CD8-positive, alpha-beta memory T cell (primary cell): ENCODE results near the gene HMGXB4. TPM values are rescaled to one million over a fixed set of nuclear protein-coding genes. Genes with fewer than 3 reads are reported as not detected.
A peak's percentile ranks its signal among the peaks of the same experiment; 100 is the strongest.

Experiments
- CTCF ChIA-PET: fragments of 350-600 bp; sonication (Branson Sonifier 250); formaldehyde crosslinking; loops from one replicate; lab custom pipeline; 2021; ENCODE audit warnings: antibody characterized with exemption; lab: Charles Lee
- POLR2A ChIA-PET: fragments of 350-600 bp; sonication (Branson Sonifier 250); formaldehyde crosslinking; loops from one replicate; lab custom pipeline; 2021; ENCODE audit warnings: antibody characterized with exemption; lab: Charles Lee
- DNase-seq, 5 donors: peaks; one replicate each; pipeline versions ENCODE4 v3.0.0 to v3.0.0-alpha.2; 2020 to 2022; ENCODE audit warnings: mixed read lengths in 1 of 5
- H3K27ac ChIP-seq: one replicate; pipeline ENCODE4 v1.7.0; 2013; ENCODE audit warnings: low read depth, mild to moderate bottlenecking, low read length, moderate library complexity
- H3K27me3 ChIP-seq: 2 replicates; pipeline ENCODE4 v1.7.0; 2013; ENCODE audit warnings: low read length, mild to moderate bottlenecking; ENCODE audit not compliant: insufficient read depth, poor library complexity, severe bottlenecking
- H3K36me3 ChIP-seq: 2 replicates; pipeline ENCODE4 v1.7.0; 2013; ENCODE audit warnings: mild to moderate bottlenecking, low read length, moderate library complexity; ENCODE audit not compliant: insufficient read depth
- H3K4me1 ChIP-seq: 2 replicates; pipeline ENCODE4 v1.7.0; 2013; ENCODE audit warnings: mild to moderate bottlenecking, low read length, moderate library complexity; ENCODE audit not compliant: insufficient read depth
- H3K4me3 ChIP-seq: 2 replicates; pipeline ENCODE4 v1.7.0; 2013; ENCODE audit warnings: mild to moderate bottlenecking, low read length
- H3K9me3 ChIP-seq: 2 replicates; pipeline ENCODE4 v1.7.0; 2013; ENCODE audit warnings: mild to moderate bottlenecking, low read length
- H3K27ac Mint-ChIP-seq, 8 donors: one replicate each; pipeline ENCODE4 v1.8.0; 2020 to 2021; ENCODE audit warnings: mixed read lengths in 8 of 8, mild to moderate bottlenecking in 6 of 8, inconsistent platforms in 3 of 8, moderate library complexity in 3 of 8
- H3K27me3 Mint-ChIP-seq, 2 donors: one replicate each; pipeline ENCODE4 v1.8.0; 2020 to 2021; ENCODE audit warnings: mixed read lengths in 2 of 2, mild to moderate bottlenecking in 1 of 2, moderate library complexity in 1 of 2
- H3K36me3 Mint-ChIP-seq, 3 donors: one replicate each; pipeline ENCODE4 v1.8.0; 2020 to 2021; ENCODE audit warnings: mixed read lengths in 3 of 3, inconsistent platforms in 1 of 3, mild to moderate bottlenecking in 1 of 3
- H3K4me1 Mint-ChIP-seq, 3 donors: one replicate each; pipeline ENCODE4 v1.8.0; 2020 to 2021; ENCODE audit warnings: mixed read lengths in 3 of 3, inconsistent platforms in 1 of 3, mild to moderate bottlenecking in 1 of 3
- H3K4me3 Mint-ChIP-seq, 7 donors: one replicate each; pipeline ENCODE4 v1.8.0; 2020 to 2021; ENCODE audit warnings: mixed read lengths in 7 of 7, mild to moderate bottlenecking in 6 of 7, moderate library complexity in 4 of 7, inconsistent platforms in 2 of 7
- H3K9me3 Mint-ChIP-seq, 5 donors: one replicate each; pipeline ENCODE4 v1.8.0; 2020 to 2022; ENCODE audit warnings: mixed read lengths in 5 of 5, mild to moderate bottlenecking in 3 of 5, moderate library complexity in 2 of 5, inconsistent platforms in 1 of 5
- polyA plus RNA-seq: library from polyadenylated mRNA; unstranded; fragments of 300-500 nt; fragmentation: Illumina TruSeq; gene quantifications from one replicate; pipeline ENCODE4 v1.2.3, GENCODE V29; 2021
- total RNA-seq, 2 experiments: library from RNA; stranded (reverse); gene quantifications; one replicate each; pipeline ENCODE4 v1.2.3, GENCODE V29; 2021

HMGXB4 gene
- total and polyA plus RNA-seq, 3 experiments from 2014 or later, result 13.7 to 35.9 (median 35.4) TPM

DNA sequence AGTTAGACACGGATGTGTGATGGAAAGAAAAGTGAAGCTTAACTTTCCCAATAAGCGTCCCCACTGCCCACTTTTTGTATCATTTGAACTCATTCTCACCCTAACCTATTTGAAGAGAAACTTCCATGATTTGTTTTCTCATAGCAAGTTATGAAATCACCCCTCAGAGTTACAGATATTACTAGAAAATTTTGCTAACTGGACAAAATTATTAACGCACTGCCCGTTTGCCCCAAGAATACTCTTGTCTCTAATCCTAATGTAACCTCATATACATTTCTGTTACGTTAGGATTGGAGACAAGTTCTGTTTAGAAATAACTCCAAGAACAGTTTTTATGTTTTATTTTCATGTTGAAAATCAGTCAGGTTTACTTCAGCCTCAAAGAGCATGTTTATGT lies 67.9 kb downstream of the HMGXB4 start:
- H3K36me3 Mint-ChIP-seq, result peaks cover 0 to 86% (median 19%) of the 10 kb centered on the region in 3 donors
- Histone ChIP-seq H3K27me3 (no peaks in the 10 kb centered on the region), H3K4me3 (no peak overlapping the region), H3K36me3 (peaks cover 26% of the 10 kb centered on the region), H3K9me3 (no peaks in the 10 kb centered on the region), H3K27ac (no peak overlapping the region), H3K4me1 (peaks cover 13% of the 10 kb centered on the region)
- ChIA-PET POLR2A (interaction anchor here (1.2 kb wide), 1 partner anchor 33 kb away, joined by 3 read pairs; no protein-coding TSS in a partner anchor), CTCF (no interaction called here)
- peaks cover 0 to 1% (median 0%) of the 10 kb centered on the region in 5 donors for H3K9me3 Mint-ChIP-seq
- DNase-seq, result no peak
- H3K4me3 Mint-ChIP-seq, result no peak overlapping the region
- H3K27ac Mint-ChIP-seq, result no peak overlapping the region
- peaks cover 8 to 20% (median 20%) of the 10 kb centered on the region in 3 donors for H3K4me1 Mint-ChIP-seq
- H3K27me3 Mint-ChIP-seq, result no peaks in the 10 kb centered on the region

DNA sequence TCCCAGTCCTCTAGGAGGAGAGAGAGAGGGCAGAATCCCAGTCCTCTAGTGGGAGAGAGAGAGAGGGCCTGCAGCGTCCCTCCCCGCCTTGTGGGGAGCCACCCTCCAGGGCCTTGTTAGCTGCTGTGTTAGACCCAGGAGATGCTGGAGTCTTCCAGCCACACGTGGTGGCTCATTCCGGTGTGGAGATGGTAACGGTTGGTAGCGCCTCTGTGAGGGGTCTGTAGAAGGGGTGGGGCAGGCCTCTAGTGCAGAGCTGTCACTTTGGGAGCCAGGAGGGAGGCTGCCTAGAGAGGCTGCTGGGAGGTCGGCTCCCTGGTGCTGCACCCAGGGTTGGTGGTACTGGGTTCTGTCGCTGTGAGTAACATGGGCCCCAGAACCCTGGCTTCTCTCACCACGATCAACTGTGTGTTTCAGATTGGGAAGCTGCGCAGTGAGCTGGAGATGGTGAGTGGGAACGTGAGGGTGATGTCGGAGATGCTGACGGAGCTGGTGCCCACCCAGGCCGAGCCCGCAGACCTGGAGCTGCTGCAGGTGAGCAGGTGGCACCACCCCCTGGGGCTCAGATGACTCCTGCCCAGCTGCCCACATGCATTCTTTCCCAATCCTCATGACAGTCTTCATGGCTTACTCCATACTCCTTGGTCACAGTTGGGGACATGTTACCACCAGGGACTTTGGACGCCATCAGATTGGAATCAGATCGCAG lies 69.7 kb downstream of the HMGXB4 start:
- no peak overlapping the region for H3K4me3 ChIP-seq
- peaks cover 29% of the 10 kb centered on the region for H3K36me3 ChIP-seq
- ChIA-PET POLR2A (no interaction called here), CTCF (no interaction called here)
- H3K9me3 ChIP-seq, result no peaks in the 10 kb centered on the region
- H3K4me1 ChIP-seq, result peaks cover 20% of the 10 kb centered on the region
- H3K27ac ChIP-seq, result no peak overlapping the region
- Mint-ChIP-seq H3K4me3 (no peak overlapping the region), H3K27me3 (no peaks in the 10 kb centered on the region), H3K4me1 (peaks cover 13 to 27% (median 25%) of the 10 kb centered on the region in 3 donors), H3K36me3 (peaks cover 0 to 89% (median 20%) of the 10 kb centered on the region in 3 donors), H3K27ac (peak overlapping the region in 2 of 8 donors; percentile 0 to 14), H3K9me3 (peaks cover 0 to 2% (median 0%) of the 10 kb centered on the region in 5 donors)
- no peak for DNase-seq
- H3K27me3 ChIP-seq, result no peaks in the 10 kb centered on the region

GRCh38 chr22:35327690-35328471 lies 70.6 kb downstream of the HMGXB4 start:
- Histone ChIP-seq H3K27me3 (no peaks in the 10 kb centered on the region), H3K4me1 (peaks cover 20% of the 10 kb centered on the region), H3K36me3 (peaks cover 30% of the 10 kb centered on the region), H3K4me3 (no peak overlapping the region), H3K27ac (no peak overlapping the region), H3K9me3 (no peaks in the 10 kb centered on the region)
- H3K27me3 Mint-ChIP-seq, result peaks cover 0 to 1% of the 10 kb centered on the region in 2 donors
- H3K4me1 Mint-ChIP-seq, result peaks cover 13 to 27% (median 25%) of the 10 kb centered on the region in 3 donors
- H3K27ac Mint-ChIP-seq, result peak overlapping the region in 3 of 8 donors; percentile 23 to 84 (median 32)
- peaks cover 0 to 89% (median 17%) of the 10 kb centered on the region in 3 donors for H3K36me3 Mint-ChIP-seq
- no peak overlapping the region for H3K4me3 Mint-ChIP-seq
- ChIA-PET CTCF (interaction anchor here (1.5 kb wide), 1 partner anchor 21 kb away, joined by 3 read pairs; no protein-coding TSS in a partner anchor), POLR2A (interaction anchor here (0.6 kb wide), 1 partner anchor 12 kb away, joined by 4 read pairs; no protein-coding TSS in a partner anchor)
- DNase-seq, result no peak
- peaks cover 0 to 2% (median 0%) of the 10 kb centered on the region in 5 donors for H3K9me3 Mint-ChIP-seq

GRCh38 chr22:35328472-35328885 lies 71.2 kb downstream of the HMGXB4 start:
- peaks cover 13 to 27% (median 25%) of the 10 kb centered on the region in 3 donors for H3K4me1 Mint-ChIP-seq
- no peak overlapping the region for H3K27ac Mint-ChIP-seq
- DNase-seq, result no peak
- peaks cover 0 to 1% of the 10 kb centered on the region in 2 donors for H3K27me3 Mint-ChIP-seq
- H3K4me1 ChIP-seq, result peaks cover 20% of the 10 kb centered on the region
- H3K27ac ChIP-seq, result no peak overlapping the region
- H3K27me3 ChIP-seq, result no peaks in the 10 kb centered on the region
- H3K36me3 Mint-ChIP-seq, result peaks cover 0 to 89% (median 17%) of the 10 kb centered on the region in 3 donors
- CTCF ChIA-PET, result interaction anchor here (1.5 kb wide), 1 partner anchor 21 kb away, joined by 3 read pairs; no protein-coding TSS in a partner anchor
- peaks cover 29% of the 10 kb centered on the region for H3K36me3 ChIP-seq
- H3K9me3 ChIP-seq, result no peaks in the 10 kb centered on the region
- no peak overlapping the region for H3K4me3 Mint-ChIP-seq
- POLR2A ChIA-PET, result interaction anchor here (0.6 kb wide), 1 partner anchor 11 kb away, joined by 4 read pairs; no protein-coding TSS in a partner anchor
- H3K9me3 Mint-ChIP-seq, result peaks cover 0 to 2% (median 0%) of the 10 kb centered on the region in 5 donors
- no peak overlapping the region for H3K4me3 ChIP-seq

DNA sequence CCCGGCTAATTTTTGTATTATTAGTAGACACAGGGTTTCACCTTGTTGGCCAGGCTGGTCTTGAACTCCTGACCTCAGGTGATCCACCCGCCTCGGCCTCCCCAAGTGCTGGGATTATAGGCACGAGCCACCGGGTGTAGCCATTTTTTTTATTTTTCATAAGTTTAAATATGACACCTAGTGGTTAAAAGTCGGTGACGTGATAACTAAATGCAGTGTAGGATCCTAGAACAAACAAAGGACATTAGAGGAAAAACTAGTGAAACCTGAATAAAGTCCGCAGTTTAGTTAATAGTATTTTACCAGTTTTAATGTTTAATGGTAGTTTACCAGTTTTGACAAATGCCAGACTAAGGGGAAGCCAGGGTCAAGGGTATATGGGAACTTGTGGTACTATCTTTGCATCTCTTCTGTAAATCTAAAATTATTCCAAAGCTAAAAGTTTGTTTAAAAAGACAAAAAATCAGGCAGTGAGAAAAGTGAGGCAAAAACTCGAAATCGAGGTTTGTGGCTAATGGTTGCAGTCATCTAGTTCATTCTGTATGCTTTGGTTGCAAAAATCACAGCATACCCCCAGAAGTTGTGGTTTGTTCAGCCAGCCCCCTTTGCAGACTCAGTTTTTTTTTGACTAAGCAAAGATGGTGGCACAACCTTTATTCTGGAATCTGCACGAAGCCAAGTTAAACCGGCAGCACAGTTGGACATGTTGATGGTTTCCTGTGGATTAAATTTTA lies 72.0 kb downstream of the HMGXB4 start:
- H3K9me3 ChIP-seq, result no peaks in the 10 kb centered on the region
- H3K27ac ChIP-seq, result no peak overlapping the region
- H3K27me3 Mint-ChIP-seq, result peaks cover 0 to 1% of the 10 kb centered on the region in 2 donors
- peaks cover 22% of the 10 kb centered on the region for H3K36me3 ChIP-seq
- peak overlapping the region in 6 of 8 donors; percentile 6 to 82 (median 57) for H3K27ac Mint-ChIP-seq
- ChIA-PET POLR2A (interaction anchor here (1.6 kb wide), 1 partner anchor 30 kb away, joined by 8 read pairs; the partner anchor contains the start of gene TOM1), CTCF (interaction anchor here (1.3 to 2.2 kb wide), 4 partner anchors 22 to 254 kb away, joined by 3 to 7 read pairs (median 4); partner anchors contain the start of gene TOM1)
- peaks cover 20% of the 10 kb centered on the region for H3K4me1 ChIP-seq
- H3K9me3 Mint-ChIP-seq, result peaks cover 0 to 2% (median 0%) of the 10 kb centered on the region in 5 donors
- peak overlapping the region in 2 of 7 donors; percentile 19 to 32 for H3K4me3 Mint-ChIP-seq
- H3K4me3 ChIP-seq, result no peak overlapping the region
- peaks cover 0 to 89% (median 15%) of the 10 kb centered on the region in 3 donors for H3K36me3 Mint-ChIP-seq
- H3K4me1 Mint-ChIP-seq, result peaks cover 13 to 34% (median 32%) of the 10 kb centered on the region in 3 donors
- no peaks in the 10 kb centered on the region for H3K27me3 ChIP-seq
- DNase-seq, result no peak

DNA sequence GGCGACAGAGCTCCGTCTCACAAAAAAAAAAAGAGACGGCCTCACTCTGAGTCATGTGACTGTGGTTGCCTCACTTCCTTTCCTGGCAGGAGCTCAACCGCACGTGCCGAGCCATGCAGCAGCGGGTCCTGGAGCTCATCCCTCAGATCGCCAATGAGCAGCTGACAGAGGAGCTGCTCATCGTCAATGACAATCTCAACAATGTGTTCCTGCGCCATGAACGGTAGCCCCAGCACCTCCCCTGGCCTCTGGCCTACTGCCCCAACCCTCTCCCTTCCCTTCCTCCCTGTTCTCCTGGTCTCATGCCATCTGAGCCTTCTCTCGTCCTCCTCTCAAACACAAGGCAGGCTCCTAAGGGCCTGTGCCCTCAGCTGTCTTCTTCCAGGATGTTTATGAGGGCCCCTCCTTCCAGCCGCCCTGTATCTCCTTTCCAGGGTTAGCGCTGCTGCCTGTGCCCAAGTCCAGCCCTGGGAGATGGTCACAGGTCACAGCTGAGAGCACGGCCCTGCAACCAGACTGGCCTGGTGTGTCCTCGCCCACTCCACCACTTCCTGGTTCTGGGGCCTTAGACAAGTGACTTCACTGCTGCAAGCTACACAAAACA lies 73.1 kb downstream of the HMGXB4 start:
- no peaks in the 10 kb centered on the region for H3K9me3 ChIP-seq
- CTCF ChIA-PET, result interaction anchor here (1.3 to 2.2 kb wide), 4 partner anchors 21 to 253 kb away, joined by 4 to 7 read pairs (median 5); partner anchors contain the start of gene TOM1
- peaks cover 13 to 34% (median 32%) of the 10 kb centered on the region in 3 donors for H3K4me1 Mint-ChIP-seq
- no peaks in the 10 kb centered on the region for H3K27me3 ChIP-seq
- POLR2A ChIA-PET, result interaction anchor here (0.6 to 1.6 kb wide), 5 partner anchors 24 to 1261 kb away, joined by 3 to 13 read pairs (median 5); partner anchors contain the start of gene TOM1
- H3K9me3 Mint-ChIP-seq, result peaks cover 0 to 2% (median 0%) of the 10 kb centered on the region in 5 donors
- H3K4me3 ChIP-seq, result no peak overlapping the region
- DNase-seq, result peak in 4 of 5 donors; percentile 24 to 59 (median 38)
- no peak overlapping the region for H3K27ac ChIP-seq
- H3K27me3 Mint-ChIP-seq, result peaks cover 0 to 1% of the 10 kb centered on the region in 2 donors
- peaks cover 13% of the 10 kb centered on the region for H3K36me3 ChIP-seq
- peak overlapping the region; percentile 68 to 94 (median 84) for H3K27ac Mint-ChIP-seq
- H3K4me3 Mint-ChIP-seq, result peak overlapping the region in 6 of 7 donors; percentile 48 to 81 (median 57)
- H3K36me3 Mint-ChIP-seq, result peaks cover 0 to 88% (median 10%) of the 10 kb centered on the region in 3 donors
- H3K4me1 ChIP-seq, result peaks cover 20% of the 10 kb centered on the region
